K562 (cell line): ENCODE results near the gene GADD45GIP1. TPM values are rescaled to one million over a fixed set of nuclear protein-coding genes. Genes with fewer than 3 reads are reported as not detected.

Experiments
- CTBP1 ChIP-seq: fragments of 450-650 bp; IDR thresholded peaks from 2 replicates; pipeline ENCODE4 v1.6.1; 2016; ENCODE audit warnings: borderline replicate concordance
- CXXC5 ChIP-seq: fragments of 250-450 bp; sonication (Bioruptor Pico); IDR thresholded peaks from 2 replicates; pipeline ENCODE4 v1.8.0; 2022; ENCODE audit warnings: inconsistent platforms, mild to moderate bottlenecking, moderate library complexity
- DDX20 ChIP-seq: fragments of 450-650 bp; IDR thresholded peaks from 2 replicates; pipeline ENCODE4 v1.6.1; 2016; ENCODE audit warnings: missing genetic modification characterization, low read depth, mild to moderate bottlenecking, missing compliant biosample characterization, moderate library complexity
- FIP1L1 ChIP-seq: fragments of 200-400 bp; formaldehyde crosslinking; IDR thresholded peaks from 2 replicates; pipeline ENCODE4 v1.6.1; 2018; ENCODE audit warnings: mild to moderate bottlenecking, low read depth, low read length; ENCODE audit not compliant: poor library complexity, severe bottlenecking
- FUS ChIP-seq: fragments of 200-400 bp; formaldehyde crosslinking; optimal IDR thresholded peaks from 2 replicates; pipeline ENCODE3; 2017; ENCODE audit warnings: low read depth, low read length
- KDM5B ChIP-seq: fragments of 200-600 bp; sonication (generic); IDR thresholded peaks from 2 replicates; pipeline ENCODE4 v1.6.1; 2012; ENCODE audit warnings: low read depth, mild to moderate bottlenecking, moderate library complexity, low read length, control low read depth, inconsistent platforms; ENCODE audit not compliant: insufficient replicate concordance
- MXI1 ChIP-seq: IDR thresholded peaks from 2 replicates; pipeline ENCODE4 v1.6.1; 2011; ENCODE audit warnings: low read depth, mild to moderate bottlenecking, improper control_type of control experiment, low read length
- NFE2 ChIP-seq: IDR thresholded peaks from 2 replicates; pipeline ENCODE4 v1.6.1; 2014; ENCODE audit warnings: antibody characterized with exemption, low read depth
- NR4A1 ChIP-seq, 2 experiments: fragments of 250-450 bp in 1 of 2; fragments of 450-650 bp in 1 of 2; sonication (Bioruptor Pico) in 1 of 2; IDR thresholded peaks; 2 replicates each; pipeline versions ENCODE4 v1.4.0 to v1.6.1; 2016 to 2020; ENCODE audit warnings: mild to moderate bottlenecking in 2 of 2, missing compliant biosample characterization in 1 of 2, missing genetic modification characterization in 1 of 2, moderate library complexity in 1 of 2
- PML ChIP-seq: IDR thresholded peaks from 2 replicates; pipeline ENCODE4 v1.6.1; 2012; ENCODE audit warnings: low read length, inconsistent platforms
- POLR2G ChIP-seq: fragments of 200-400 bp; formaldehyde crosslinking; IDR thresholded peaks from 2 replicates; pipeline ENCODE4 v1.6.1; 2017; ENCODE audit warnings: low read depth, mild to moderate bottlenecking, antibody characterized with exemption, low read length, moderate library complexity
- POLR2H ChIP-seq: IDR thresholded peaks from 2 replicates; pipeline ENCODE4 v1.6.1; 2016; ENCODE audit warnings: missing genetic modification characterization, low read depth, mild to moderate bottlenecking, control low read depth, missing compliant biosample characterization, moderate library complexity
- RFX5 ChIP-seq: IDR thresholded peaks from 2 replicates; pipeline ENCODE4 v1.6.1; 2011; ENCODE audit warnings: low read depth, mild to moderate bottlenecking, improper control_type of control experiment, low read length
- TAF1 ChIP-seq: IDR thresholded peaks from 2 replicates; pipeline ENCODE4 v1.6.1; 2011; ENCODE audit warnings: mild to moderate bottlenecking, low read length, moderate library complexity; ENCODE audit not compliant: insufficient read depth, control insufficient read depth, severe bottlenecking; ENCODE audit errors: extremely low read depth
- TAL1 ChIP-seq: fragments of 450-650 bp; IDR thresholded peaks from 2 replicates; pipeline ENCODE4 v1.6.1; 2016; ENCODE audit warnings: mild to moderate bottlenecking
- TBP ChIP-seq: optimal IDR thresholded peaks from 2 replicates; pipeline ENCODE3; 2011; ENCODE audit warnings: low read depth, low read length, improper control_type of control experiment
- VEZF1 ChIP-seq: fragments of 200-800 bp; sonication (Bioruptor generic); IDR thresholded peaks from 2 replicates; pipeline ENCODE4 v1.6.1; 2017; ENCODE audit warnings: missing genetic modification characterization, missing compliant biosample characterization
- YY1 ChIP-seq, 3 experiments: IDR thresholded peaks; 2 replicates each; pipeline ENCODE4 v1.6.1; 2011; ENCODE audit warnings: low read length in 2 of 3, mild to moderate bottlenecking in 2 of 3, moderate library complexity in 2 of 3, borderline replicate concordance in 1 of 3, control low read depth in 1 of 3, low read depth in 1 of 3; ENCODE audit not compliant: insufficient read depth in 3 of 3, insufficient replicate concordance in 2 of 3, control insufficient read depth in 1 of 3, insufficient read length in 1 of 3; ENCODE audit errors: extremely low read depth in 1 of 3
- ZNF121 ChIP-seq: sonication (generic); formaldehyde crosslinking; conservative IDR thresholded peaks from 2 replicates; pipeline ENCODE4 v1.8.0; 2022; ENCODE audit warnings: missing genetic modification reagents
- ZNF282 ChIP-seq: sonication (generic); formaldehyde crosslinking; IDR thresholded peaks from 2 replicates; pipeline ENCODE4 v1.8.1; 2023; ENCODE audit warnings: missing genetic modification reagents
- ZNF431 ChIP-seq: sonication (generic); formaldehyde crosslinking; IDR thresholded peaks from 2 replicates; pipeline ENCODE4 v1.8.0; 2022; ENCODE audit warnings: mild to moderate bottlenecking, missing genetic modification reagents
- ZNF511 ChIP-seq: sonication (generic); formaldehyde crosslinking; IDR thresholded peaks from 2 replicates; pipeline ENCODE4 v1.8.0; 2022; ENCODE audit warnings: mild to moderate bottlenecking, missing genetic modification reagents
- polyA plus RNA-seq, 8 experiments: library from polyadenylated mRNA; depleted of rRNA in 4 of 8; stranded (reverse) in 5 of 8; unstranded in 3 of 8; fragments of >200 nt; fragmentation: Nextera tagmentation in 2 of 8; fragmentation: Illumina TruSeq in 1 of 8; extraction: Ambion mirVana in 2 of 8; extraction: Trizol in 1 of 8; gene quantifications; 2 replicates each; pipeline versions ENCODE4 v1.2.1 to v1.2.3, GENCODE V29; 2011 to 2014; ENCODE audit warnings: inconsistent platforms in 1 of 8, missing spikeins in 1 of 8
- total RNA-seq, 7 experiments: library from RNA; depleted of rRNA in 6 of 7; stranded (reverse); fragments of >200 nt in 6 of 7; fragmentation: Illumina TruSeq in 2 of 7; extraction: Trizol in 2 of 7; gene quantifications; 2 replicates each; pipeline versions ENCODE4 v1.2.1 to v1.2.3, GENCODE V29; 2011 to 2021; ENCODE audit warnings: low replicate concordance in 1 of 7

GADD45GIP1 gene
- total and polyA plus RNA-seq, 9 of the 15 experiments (the other 6 are each of a cell fraction or from before 2014, with no cell fraction given), result 5.1 to 161 (median 29.2) TPM

- TF ChIP-seq RFX5, result no peak
- no peak for TF ChIP-seq ZNF282
- peak; percentile 69; the same call in 1 of the 2 replicates for TF ChIP-seq VEZF1 (CRISPR knock-in tag)
- peak; percentile 96 to 99 (median 98) for TF ChIP-seq YY1 (IDR thresholded peaks at IDR 0.05; ENCODE audit: borderline replicate concordance in 1 of 3, control insufficient read depth in 1 of 3, extremely low read depth in 1 of 3, insufficient read depth in 3 of 3, insufficient read length in 1 of 3, insufficient replicate concordance in 2 of 3, low read depth in 1 of 3, low read length in 2 of 3)
- TF ChIP-seq TAF1, result peak; percentile 96
- TF ChIP-seq NR4A1 (CRISPR knock-in tag; IDR thresholded peaks at IDR 0.05), result no peak
- TF ChIP-seq NR4A1 (tag; IDR thresholded peaks at IDR 0.05), result peak; percentile 67; the same call in 1 of the 2 replicates
- TF ChIP-seq MXI1, result peak; percentile 79; the same call in 1 of the 2 replicates
- TF ChIP-seq ZNF431 (CRISPR knock-in tag), result 0 out of 2 replicates have a peak, but pooled peaks have one; percentile 60
- TF ChIP-seq ZNF511 (CRISPR knock-in tag), result peak; percentile 62
- TF ChIP-seq POLR2H, result peak; percentile 84
- TF ChIP-seq FIP1L1, result peak; percentile 87
- TF ChIP-seq DDX20 (tag), result no peak
- peak; percentile 97 for TF ChIP-seq ZNF121
- peak; percentile 67 for TF ChIP-seq FUS
- peak; percentile 99 for TF ChIP-seq POLR2G
- peak; percentile 73; the same call in 1 of the 2 replicates for TF ChIP-seq CTBP1
- peak; percentile 92 for TF ChIP-seq TBP
- peak; percentile 44; the same call in 1 of the 2 replicates for TF ChIP-seq PML
- peak; percentile 73 for TF ChIP-seq CXXC5 (CRISPR knock-in tag)
- peak; percentile 72 for TF ChIP-seq NFE2
- TF ChIP-seq TAL1, result no peak
- peak; percentile 94 for TF ChIP-seq KDM5B
Measured at GRCh38 chr19:12956446-12957388, at the start of gene GADD45GIP1 (continued).
